DMS 273 treated with DMSO at 0.1 percent for 48 hours (cell line): ENCODE data around the gene DNAJC4.
A peak's percentile ranks its signal among the peaks of the same experiment; 100 is the strongest.
"Not testable (repeated sequence)": the region's sequence is repeated elsewhere in the genome, so short reads cannot be mapped to it uniquely, and the experiment has no call there.

Source experiments
- DNase-seq: peaks from one replicate; lab custom pipeline; 2025; lab: John Stamatoyannopoulos, UW

The DNAJC4 gene

DNA sequence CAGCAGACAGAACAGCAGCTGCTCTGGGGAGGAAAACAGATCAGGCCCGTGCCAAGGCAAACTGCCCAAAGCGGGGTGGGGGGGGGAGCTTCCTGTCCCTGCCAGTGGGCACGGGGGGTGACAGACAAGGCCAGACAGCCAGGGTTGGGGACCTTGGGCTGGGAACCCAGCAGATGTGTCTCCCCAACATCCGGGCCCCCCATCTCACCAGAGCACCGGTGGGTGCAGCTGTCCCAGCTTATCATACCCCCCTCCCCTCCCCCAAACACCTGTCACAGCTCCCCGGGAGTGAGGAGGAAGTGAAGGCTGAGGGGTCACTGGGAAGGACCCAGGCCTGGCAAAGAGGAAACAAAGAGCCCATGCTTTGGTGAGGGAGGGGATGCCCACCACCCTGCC is 15.1 kb downstream of the DNAJC4 start:
- no peak for DNase-seq

DNA sequence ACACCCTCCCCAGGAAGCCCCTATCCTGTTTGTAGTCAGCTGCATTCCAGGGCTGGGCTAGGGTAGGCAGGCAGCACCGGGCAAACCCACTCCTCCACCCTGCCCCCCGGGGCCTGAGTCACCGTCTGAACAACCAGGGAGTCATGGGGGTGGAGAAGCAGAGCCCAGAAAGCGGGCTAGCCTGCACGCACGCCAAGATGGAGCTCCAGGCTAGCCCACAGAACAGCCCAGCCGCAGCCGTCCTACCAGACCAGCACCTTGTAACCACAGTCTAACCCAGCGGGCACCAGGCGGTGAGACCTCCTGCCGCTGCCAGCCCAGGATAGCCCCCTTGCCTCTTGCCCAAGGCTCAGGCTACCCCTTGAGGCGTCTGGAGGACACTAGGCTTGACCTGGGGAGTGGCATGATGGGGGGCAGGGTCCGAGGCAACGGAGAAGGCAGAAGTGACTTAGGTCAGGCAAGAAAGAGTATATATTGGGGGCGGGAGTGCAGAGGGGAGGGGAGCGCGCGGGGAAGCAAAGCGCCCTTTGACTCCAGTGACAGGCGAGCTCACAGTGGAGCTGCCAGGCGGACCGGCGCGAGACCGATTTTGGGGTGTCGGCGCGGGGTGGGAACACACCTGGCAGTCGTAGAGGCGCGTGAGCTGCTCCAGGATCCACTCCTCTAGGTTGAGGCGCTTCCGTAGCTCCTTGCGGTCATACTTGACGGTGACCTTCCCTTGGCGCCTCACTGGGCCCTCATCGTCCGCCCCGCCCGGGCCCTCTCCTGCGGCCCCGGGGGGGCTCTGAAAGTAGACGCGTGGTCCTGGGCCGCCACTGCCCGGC is 15.7 kb downstream of the DNAJC4 start:
- no peak for DNase-seq

DNA sequence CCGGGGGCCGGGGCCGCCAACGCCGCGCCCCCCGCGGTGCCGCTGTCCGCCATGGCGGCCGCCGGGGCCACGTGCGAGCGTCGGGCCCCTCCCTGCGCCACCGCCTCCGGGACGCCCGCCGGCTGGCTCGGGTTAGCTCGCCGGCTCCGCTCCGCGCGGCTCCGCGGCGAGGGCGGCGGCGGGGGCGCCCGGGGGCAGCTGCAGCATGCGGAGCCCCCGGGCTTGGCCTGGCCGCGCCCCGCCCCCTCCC is 16.2 kb downstream of the DNAJC4 start:
- not testable (repeated sequence) for DNase-seq

DNA sequence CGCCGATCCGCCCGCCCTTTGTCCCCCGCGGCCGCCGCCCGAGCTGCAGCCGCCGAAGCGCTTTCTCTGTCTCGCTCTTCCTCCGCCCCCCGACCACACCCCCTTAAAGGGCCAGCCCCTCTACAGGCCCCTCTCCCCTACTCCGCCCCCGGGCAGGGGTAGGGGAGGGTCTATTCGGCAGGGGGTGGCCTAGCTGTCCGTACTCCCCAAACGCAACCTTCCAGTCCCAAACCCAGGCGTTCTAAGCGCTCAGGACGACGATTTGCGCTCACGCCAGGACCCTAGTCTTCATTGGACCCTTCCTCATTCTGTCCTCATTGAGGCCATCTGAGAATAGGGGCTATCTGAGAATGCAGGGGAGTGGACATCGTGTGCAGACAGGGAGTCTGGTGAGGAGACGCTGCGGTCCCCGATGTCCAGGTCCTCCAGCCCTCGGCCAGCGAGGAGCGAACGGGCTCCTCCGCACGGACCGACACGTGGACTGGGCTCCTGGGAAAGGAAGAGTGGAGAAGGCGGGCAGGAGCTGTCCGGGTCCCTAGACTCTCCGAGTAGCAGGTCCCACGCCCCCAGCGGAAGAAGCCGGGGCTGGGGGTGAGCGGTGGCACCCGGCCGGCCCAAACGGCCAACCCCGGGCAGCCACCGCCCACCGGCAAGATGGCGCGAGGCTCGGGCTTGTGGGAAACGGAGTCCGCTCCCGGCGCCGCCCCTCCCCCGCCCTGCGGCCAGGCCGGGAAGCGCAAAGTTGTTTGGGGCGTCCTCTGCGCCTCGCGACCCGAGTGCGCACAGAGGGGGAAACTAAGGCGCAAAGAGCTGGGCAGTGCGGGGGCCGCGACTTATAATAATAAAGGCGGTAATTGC is 16.8 kb downstream of the DNAJC4 start, which contains the start of gene PPP1R14B:
Gene PPP1R14B (minus strand): TSS at position 73 of the 858 bp plus-strand sequence. CDS start 270 bp downstream, outside the sequence.
- peak; percentile 60 for DNase-seq

DNA sequence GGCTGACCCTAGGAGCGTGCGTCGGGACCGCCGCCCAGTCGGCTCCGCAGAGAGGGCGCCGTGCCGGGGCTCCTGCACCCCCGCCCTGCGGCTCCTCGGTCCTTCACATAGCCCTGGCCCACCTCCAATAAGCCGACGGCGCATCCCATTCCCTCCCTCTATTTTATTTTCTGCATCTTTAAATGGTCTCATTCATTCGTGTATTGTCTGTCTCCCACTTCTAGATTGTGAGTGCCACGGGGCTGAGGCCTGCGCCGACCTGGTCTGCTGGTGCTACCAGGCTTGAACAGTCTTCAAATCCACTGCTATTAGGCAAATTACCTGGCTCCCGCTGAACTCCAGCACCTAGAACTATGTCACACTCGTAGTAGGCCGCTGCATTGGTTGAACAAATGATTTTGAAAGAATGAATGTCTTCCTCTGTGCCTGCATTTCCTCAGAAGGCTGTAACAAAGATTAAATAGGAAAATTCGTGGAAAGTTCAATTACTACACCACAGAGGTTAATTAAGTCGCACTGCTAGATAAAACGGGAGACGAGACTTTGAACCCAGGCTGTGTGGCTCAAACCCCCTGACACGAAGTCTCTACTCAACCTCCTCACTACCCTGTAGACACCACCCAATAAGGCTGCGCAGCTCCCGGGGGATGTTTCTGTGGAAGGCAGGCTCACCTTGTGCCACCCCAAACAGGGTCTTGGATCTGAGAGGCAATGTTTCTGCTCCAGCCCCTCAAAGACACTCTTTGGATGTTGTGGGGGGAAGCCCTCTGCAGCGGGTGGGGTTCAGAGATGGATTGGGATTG is 17.6 kb downstream of the DNAJC4 start:
- DNase-seq: no peak

DNA sequence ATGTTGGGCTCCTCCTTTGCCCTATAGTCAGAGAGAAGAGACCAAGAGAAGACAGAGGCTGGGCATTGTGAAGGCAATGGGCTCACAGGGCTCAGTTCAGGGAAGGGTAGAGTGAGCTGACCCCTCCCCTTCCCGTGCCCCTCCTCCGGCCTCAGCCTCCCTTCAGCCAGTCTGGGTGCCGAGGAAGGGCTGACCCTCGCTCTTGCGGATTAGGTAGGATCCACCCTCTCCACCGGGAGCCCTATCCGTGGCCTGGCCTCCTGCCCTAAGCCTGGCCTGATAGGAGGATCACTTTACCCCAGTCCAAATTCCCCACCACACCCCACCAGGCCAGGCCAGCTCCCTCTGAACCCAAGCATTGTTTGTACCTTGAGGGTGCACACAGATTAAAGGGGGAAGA is 18.2 kb downstream of the DNAJC4 start:
- DNase-seq: no peak

DNA sequence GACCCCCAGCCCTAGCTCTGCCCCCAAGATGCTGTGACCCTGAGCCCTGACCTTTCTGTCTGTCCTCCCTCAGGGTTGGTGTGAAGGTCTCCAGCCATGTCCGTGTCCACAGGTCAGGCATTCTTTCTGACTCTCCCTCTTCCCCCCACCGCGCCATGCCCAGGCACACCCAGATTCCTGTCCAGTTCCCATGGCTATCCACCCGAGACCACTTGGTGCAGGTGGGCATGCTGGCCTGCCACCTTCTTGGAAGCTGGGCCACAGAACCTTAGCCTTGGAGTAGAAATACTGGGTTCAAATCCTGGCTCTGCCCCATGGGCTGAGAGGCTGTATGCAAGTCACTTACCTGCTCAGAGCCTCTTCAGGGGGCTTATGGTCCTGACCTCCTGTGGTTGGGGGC is 18.7 kb downstream of the DNAJC4 start:
- no peak for DNase-seq

DNA sequence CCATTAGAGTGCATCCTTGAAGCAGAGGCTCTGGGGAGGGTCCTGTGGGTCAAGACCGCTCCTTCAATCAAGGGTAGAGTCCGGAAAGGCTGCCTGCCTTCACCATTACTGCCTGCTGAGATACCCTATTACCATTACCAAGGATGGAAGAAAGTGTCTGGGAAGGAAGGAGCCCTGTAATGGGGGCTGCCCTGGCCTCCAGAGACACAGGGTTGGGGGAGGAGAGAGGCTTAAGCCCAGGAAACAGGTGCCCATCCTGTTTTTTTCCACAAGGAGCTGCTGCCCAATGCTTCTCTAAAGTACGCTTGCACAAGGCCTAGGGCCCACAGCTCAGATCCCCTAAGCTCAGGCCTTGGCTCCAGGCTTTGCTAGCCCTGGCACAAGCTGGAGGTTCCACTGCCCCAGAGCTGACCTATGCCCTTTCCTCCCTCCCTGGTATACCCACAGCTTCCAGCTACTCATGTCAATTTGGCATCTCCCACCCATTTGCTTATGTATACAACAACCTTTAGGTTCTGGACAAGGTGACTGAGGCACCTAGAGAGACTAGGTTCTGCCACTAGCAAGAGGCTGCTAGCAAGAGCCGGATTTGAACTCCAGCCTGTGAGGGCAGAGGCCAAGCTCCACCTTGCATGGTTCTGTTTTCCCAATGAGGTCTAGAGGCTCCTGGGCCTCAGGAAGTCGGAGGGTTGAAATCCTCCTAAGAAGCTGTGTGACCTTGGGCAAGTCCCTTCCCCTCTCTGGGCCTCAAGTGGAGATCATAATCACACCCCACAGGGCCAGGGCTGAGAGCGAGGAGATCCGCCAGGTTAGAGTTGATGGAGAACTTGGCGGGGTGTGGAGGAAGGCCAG is 19.4 kb downstream of the DNAJC4 start:
- no peak for DNase-seq

DNA sequence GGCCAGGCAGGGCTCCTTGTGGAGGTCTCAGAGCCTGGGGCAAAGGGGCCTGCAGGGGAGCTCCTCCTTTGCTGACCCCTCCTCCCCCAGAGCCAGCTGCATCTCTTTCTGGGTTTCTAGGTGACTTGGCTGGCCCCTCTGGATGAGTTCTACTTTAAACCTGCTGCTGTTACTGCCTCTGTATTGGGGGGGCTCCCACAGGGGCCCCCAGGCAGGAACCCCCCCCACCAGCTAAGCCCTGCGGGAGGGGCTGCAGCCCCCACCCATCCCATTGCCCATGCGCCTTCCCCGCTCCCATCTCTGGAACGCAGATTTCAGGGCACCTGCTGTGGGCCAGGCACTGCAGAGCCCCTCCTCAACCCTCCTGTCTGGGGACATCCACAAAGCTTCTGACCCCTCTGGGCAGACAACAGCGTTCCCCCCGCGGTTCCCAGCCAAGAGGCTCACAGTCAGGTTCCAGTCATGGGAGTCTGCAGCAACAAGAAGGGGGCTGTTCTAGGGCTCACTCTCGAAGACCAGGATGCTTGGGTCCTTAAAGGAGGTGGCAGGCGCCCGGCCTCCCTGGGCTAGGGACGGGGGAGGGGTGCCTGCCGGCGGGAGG is 20.2 kb downstream of the DNAJC4 start:
- DNase-seq: no peak

DNA sequence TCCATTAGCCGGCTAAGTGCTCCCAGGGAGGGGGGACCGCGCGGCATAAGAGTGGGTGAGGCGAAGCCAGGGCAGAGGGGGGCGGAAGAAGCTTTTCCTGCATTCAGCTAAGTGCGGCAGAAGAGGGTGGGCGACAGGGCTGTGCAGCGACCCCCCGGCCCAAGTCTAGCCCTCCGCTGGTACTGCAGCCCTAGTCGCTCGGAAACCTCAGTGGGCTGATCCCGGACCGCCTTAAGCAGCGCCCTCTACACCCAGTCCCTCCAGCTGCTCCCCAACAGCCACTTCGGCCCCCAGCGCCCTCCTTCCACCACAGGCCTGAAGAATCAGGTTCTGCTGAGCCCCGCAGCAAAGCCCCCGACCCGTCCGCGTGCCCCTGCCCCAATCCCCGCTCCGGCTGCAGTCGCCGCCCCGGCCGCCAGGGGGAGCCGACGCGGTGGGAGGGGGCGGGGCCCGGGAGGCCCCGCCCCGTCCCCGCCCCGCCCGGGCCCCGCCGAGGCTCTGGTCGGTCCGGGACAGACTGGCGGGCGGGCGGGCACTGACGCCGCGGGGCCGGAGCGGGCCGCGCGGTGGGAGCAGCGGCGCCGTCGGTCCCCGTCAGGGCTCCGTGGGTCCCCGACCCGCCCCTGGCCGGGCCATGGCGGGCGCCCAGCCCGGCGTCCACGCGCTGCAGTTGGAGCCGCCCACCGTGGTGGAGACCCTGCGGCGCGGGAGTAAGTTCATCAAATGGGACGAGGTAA is 20.8 kb downstream of the DNAJC4 start, which contains the start of gene PLCB3:
Gene PLCB3 (plus strand): TSS at position 515 of the 737 bp plus-strand sequence. CDS start 120 bp downstream, at position 635.
- no peak for DNase-seq

DNA sequence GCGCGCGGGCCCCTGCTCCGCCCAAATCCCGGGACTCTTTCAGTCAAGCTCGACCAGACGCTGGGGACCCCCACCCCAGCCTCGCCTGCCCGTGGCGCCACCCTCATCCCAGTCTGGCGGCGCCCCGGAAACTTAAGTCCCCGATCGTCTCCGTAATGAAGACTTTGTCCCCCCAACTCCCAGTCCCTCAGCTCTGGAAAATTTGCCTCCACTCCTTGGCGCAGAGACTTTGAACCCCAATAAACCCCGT is 21.3 kb downstream of the DNAJC4 start:
- no peak for DNase-seq

DNA sequence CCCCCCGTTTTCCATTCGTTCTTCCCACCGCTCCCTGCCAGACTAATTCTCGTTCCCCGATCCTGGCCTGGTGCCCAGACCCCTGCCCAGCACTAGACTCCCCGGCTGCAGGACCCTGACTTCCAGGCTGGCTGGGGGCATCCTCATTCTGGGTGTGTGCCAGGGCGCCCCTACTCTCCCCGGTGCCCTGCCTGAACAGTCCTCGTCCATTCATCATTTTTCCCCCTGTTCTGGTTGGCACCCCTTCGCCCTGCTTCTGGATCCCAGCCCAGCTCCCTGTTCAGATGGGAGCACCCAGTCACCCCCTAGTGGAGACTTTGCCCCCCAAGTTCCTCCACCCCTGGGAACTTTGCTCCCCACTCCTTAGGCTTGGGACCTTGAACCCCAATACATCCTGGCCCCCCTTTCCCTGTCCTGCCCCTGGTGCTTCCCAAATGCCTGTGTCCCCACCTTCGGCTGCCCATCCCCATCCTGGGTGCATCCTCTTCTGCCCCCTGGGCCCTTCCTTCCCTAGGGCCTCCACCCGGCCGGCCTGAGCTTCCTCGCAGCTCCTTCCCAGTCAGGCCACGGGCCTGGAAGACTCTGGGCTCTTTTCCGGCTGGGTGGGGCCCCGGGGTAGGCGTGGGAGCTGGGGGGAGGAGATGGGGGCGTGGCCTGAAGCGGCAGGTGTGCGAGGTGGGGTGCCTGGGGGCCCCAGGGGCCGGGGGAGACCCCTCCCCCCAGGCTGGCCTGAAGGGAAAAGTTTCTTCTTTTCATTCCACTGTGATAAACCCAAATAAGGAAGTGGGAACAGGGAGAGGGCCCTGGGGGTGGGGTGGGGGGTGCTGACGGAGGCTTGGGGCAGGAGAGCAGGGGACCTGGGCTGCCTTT is 21.9 kb downstream of the DNAJC4 start:
- DNase-seq: no peak

DNA sequence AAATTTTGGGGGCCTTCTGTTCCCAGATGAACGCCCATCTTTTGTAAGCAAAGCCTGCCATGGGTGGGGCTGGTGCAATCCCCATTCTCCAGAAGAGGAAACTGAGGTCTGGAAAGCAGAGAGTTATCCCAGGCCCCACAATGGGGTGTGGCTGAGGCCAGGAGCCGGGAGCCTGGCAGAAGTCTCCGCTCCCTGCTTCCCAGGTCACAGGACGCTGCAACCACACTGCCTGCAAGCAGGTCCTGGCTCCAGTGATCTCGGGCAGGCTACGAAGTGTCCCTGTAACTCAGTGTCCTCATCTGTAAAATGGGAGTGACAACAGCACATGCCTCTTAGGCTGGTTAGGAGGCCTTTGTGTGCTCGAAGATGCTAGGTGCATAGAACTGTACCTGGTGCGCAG is 22.7 kb downstream of the DNAJC4 start:
- no peak for DNase-seq

DNA sequence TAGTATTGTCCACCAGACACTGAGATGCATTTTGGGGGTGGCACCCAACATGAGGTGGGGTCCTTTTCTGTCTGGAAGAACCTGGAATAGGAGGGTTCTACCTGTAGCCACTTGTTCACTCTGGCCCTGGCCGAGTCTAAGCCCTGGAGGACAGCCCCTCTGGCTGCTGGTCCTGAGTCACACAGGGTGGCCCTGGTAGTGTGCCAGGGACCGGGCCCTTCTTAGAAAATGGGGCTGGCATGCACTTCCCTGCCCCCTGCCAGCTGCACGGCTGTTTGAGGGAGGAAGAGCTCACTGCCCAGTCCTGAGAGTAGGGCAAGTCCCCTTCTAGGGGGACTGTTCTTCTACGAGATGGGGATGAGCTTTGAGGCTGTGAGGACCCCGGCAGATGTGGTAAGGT is 23.1 kb downstream of the DNAJC4 start:
- no peak for DNase-seq

DNA sequence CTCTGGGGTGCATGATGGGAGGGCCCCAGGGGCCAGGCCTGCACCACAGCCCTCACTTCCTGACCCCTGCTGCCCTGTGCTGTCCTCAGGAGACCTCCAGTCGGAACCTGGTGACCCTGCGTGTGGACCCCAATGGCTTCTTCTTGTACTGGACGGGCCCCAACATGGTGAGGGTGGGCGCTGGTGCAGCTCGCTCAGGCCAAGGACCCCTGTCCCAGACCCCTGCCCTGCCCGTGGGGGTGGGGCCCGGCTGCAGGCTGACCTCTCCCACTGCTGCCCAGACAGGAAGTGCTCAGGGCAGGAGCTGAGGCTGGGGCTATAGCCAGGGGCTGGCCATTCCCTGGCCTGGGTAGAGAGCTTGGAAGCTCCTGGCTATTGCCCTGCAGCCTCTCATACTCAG is 24.0 kb downstream of the DNAJC4 start:
- no peak for DNase-seq

DNA sequence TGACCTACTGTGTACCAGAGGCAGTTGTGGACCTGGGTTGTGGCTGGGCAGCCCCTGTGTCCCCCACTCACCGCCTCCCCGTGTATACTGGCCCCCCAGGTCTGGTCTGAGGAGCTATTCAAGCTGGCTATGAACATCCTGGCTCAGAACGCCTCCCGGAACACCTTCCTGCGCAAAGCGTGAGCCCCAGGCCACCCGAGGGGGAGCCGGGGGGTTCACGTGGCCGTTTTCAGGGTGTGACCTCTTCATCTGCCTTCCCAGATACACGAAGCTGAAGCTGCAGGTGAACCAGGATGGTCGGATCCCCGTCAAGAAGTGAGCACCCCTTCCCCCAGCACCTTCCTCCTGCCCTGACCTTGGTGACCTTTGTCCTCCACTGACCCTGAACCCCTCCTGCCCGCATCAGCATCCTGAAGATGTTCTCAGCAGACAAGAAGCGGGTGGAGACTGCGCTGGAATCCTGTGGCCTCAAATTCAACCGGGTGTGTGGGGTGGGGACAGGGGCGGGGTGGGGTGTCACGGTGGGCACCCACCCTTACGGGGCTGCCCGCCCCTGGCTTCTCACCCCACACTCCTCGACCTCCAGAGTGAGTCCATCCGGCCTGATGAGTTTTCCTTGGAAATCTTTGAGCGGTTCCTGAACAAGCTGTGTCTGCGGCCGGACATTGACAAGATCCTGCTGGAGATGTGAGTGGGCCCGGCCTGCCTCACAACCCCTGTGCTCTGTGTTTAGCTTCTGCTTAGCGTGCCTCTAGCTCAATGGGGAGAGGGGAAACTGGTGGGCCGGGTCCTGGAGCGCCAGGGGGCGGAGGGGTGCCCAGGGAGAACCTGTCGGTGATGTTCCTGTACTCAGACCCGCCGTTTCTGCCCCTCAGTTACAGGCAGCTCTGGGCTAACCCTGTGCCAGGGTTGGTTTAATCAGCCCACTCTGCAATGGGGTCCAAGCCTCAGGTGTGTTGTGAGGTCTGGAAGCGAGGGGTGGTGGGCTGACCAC is 25.1 kb downstream of the DNAJC4 start:
- DNase-seq: no peak

DNA sequence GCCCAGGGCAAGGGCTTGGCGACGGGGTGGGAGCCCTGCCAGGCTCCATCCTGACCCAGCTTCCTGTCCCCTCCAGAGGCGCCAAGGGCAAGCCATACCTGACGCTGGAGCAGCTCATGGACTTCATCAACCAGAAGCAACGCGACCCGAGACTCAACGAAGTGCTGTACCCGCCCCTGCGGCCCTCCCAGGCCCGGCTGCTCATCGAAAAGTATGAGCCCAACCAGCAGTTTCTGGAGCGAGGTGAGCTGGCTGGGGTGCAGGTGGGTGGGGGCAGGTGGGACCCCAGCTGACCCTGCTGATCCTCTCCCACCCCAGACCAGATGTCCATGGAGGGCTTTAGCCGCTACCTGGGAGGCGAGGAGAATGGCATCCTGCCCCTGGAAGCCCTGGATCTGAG is 26.0 kb downstream of the DNAJC4 start:
- no peak for DNase-seq

DNA sequence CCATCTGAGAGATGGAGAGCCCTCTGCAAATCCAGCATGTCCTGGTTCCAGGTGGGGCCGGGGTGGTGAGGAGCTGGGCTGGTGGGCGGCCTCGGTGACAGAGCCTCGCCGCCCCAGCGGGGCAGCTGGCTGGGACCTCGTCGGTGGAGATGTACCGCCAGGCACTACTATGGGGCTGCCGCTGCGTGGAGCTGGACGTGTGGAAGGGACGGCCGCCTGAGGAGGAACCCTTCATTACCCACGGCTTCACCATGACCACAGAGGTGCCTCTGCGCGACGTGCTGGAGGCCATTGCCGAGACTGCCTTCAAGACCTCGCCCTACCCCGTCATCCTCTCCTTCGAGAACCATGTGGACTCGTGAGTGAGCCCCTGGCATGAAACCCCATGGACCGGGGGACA is 28.0 kb downstream of the DNAJC4 start:
- no peak for DNase-seq
